Activated B cell treated with CpG ODN at 0.5 μM for 24 hours (primary cell): Measurements from ENCODE around the gene CDT1. TPM values are rescaled to one million over a fixed set of nuclear protein-coding genes. Genes with fewer than 3 reads are reported as not detected.

Source experiments
- ATAC-seq: fragments of 200-7000 bp; cut with Tn5 transposase; one replicate; pipeline ENCODE4 v1.10.0; 2021; ENCODE audit warnings: low read depth, mild to moderate bottlenecking, moderate library complexity
- CTCF ChIA-PET: fragments of 350-600 bp; sonication (Branson Sonifier 250); formaldehyde crosslinking; loops from one replicate; lab custom pipeline; 2021; ENCODE audit warnings: antibody characterized with exemption; lab: Charles Lee
- POLR2A ChIA-PET: fragments of 350-600 bp; sonication (Branson Sonifier 250); formaldehyde crosslinking; loops from one replicate; lab custom pipeline; 2021; ENCODE audit warnings: antibody characterized with exemption; lab: Charles Lee
- DNase-seq: peaks from one replicate; pipeline ENCODE4 v3.0.0; 2022
- H3K27ac Mint-ChIP-seq: one replicate; pipeline ENCODE4 v1.8.0; 2020; ENCODE audit warnings: mixed read lengths
- H3K27me3 Mint-ChIP-seq: one replicate; pipeline ENCODE4 v1.8.0; 2021; ENCODE audit warnings: mixed read lengths
- H3K36me3 Mint-ChIP-seq: one replicate; pipeline ENCODE4 v1.8.0; 2021; ENCODE audit warnings: low read depth, mixed read lengths
- H3K4me1 Mint-ChIP-seq: one replicate; pipeline ENCODE4 v1.8.0; 2021; ENCODE audit warnings: mixed read lengths
- H3K4me3 Mint-ChIP-seq: one replicate; pipeline ENCODE4 v1.8.0; 2020; ENCODE audit warnings: mild to moderate bottlenecking, mixed read lengths
- H3K9me3 Mint-ChIP-seq: one replicate; pipeline ENCODE4 v1.8.0; 2020; ENCODE audit warnings: mixed read lengths
- intact Hi-C: fragments of 100-400 bp; cut with micrococcal nuclease; formaldehyde crosslinking; loops from one replicate; pipeline ENCODE4 v1.15.1; 2024
- total RNA-seq: library from RNA; stranded (reverse); gene quantifications from 2 replicates; pipeline ENCODE4 v1.2.3, GENCODE V29; 2022
- TF ChIP-seq, protein P1 (sequence below): fragments of 200-600 bp; IDR thresholded peaks from one replicate; pipeline ENCODE4 v1.8.0; 2022; ENCODE audit warnings: antibody characterized with exemption, mild to moderate bottlenecking

Gene CDT1
- total RNA-seq, 1 donor from 2014 or later = 4.3 TPM

DNA sequence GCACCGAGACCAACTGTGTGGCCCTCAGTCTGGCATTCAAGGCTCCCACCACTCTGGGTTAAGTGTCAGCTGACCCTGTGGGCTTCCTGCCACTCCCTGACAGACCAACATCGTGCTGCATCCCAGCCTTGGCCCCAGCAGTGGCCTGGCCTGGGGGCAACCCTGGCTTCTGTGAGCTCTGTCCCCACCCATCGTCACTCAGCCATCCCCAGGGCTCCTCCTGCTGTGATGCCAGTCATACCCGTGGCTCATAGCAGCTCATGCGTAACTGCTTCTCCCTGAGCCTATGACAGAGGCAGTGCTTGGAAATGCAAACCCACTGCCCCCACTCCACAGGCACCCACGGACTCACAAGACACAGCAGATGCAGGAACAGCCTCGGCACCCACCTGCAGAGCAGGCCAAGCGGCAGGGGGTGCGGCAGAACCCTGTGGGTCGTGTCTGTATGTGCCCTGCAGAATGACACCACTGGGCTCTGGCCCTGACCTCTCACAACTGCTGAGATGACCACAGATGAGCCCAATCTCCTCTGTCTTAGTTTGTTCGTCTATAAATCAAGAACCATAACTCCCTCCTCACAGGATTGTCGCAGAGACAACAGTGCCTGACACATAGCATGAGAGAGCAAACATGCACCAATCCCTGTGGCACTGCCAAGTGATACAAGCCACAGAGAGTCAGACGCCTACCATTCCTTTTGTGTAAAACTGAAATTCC, 45.2 kb upstream of the CDT1 start:
- TF ChIP-seq, protein P1, sequence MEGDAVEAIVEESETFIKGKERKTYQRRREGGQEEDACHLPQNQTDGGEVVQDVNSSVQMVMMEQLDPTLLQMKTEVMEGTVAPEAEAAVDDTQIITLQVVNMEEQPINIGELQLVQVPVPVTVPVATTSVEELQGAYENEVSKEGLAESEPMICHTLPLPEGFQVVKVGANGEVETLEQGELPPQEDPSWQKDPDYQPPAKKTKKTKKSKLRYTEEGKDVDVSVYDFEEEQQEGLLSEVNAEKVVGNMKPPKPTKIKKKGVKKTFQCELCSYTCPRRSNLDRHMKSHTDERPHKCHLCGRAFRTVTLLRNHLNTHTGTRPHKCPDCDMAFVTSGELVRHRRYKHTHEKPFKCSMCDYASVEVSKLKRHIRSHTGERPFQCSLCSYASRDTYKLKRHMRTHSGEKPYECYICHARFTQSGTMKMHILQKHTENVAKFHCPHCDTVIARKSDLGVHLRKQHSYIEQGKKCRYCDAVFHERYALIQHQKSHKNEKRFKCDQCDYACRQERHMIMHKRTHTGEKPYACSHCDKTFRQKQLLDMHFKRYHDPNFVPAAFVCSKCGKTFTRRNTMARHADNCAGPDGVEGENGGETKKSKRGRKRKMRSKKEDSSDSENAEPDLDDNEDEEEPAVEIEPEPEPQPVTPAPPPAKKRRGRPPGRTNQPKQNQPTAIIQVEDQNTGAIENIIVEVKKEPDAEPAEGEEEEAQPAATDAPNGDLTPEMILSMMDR = no peak
- Mint-ChIP-seq H3K36me3 (peaks cover 7% of the 10 kb centered on the region), H3K4me1 (peaks cover 19% of the 10 kb centered on the region), H3K9me3 (no peaks in the 10 kb centered on the region), H3K27ac (peak overlapping the region; percentile 30), H3K4me3 (no peak overlapping the region), H3K27me3 (no peaks in the 10 kb centered on the region)
- CTCF ChIA-PET = interaction anchor here (0.8 to 2.2 kb wide), 2 partner anchors 21 to 24 kb away, joined by 3 to 11 read pairs; no protein-coding TSS in a partner anchor
- POLR2A ChIA-PET = interaction anchor here (0.6 kb wide), 1 partner anchor 11 kb away, joined by 3 read pairs; no protein-coding TSS in a partner anchor
- DNase-seq (no peak), ATAC-seq (peak; percentile 55)
- intact Hi-C loops = no loop called here

DNA sequence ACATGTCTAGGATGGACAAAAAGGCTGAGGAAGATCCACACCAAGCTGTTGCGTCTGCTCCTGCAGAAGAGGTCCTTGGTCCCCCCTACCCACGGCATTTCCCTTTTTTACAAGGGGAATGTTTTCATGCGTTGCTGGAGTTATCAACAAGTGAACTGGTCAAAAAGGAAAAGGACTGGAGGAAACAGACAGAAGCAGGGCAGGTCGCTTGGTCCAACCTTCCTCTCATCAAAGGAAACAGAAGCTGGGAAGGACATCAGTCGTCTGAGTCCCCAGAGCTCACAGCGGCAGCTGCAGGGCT, 44.7 kb upstream of the CDT1 start:
- Mint-ChIP-seq H3K27ac (no peak overlapping the region), H3K4me1 (peaks cover 16% of the 10 kb centered on the region), H3K4me3 (no peak overlapping the region), H3K27me3 (no peaks in the 10 kb centered on the region), H3K9me3 (no peaks in the 10 kb centered on the region), H3K36me3 (peaks cover 10% of the 10 kb centered on the region)
- ChIA-PET POLR2A (no interaction called here), CTCF (interaction anchor here (2.2 kb wide), 1 partner anchor 21 kb away, joined by 11 read pairs; no protein-coding TSS in a partner anchor)
- ATAC-seq (no peak), DNase-seq (no peak)
- TF ChIP-seq, protein P1 = no peak
- intact Hi-C loops = no loop called here

DNA sequence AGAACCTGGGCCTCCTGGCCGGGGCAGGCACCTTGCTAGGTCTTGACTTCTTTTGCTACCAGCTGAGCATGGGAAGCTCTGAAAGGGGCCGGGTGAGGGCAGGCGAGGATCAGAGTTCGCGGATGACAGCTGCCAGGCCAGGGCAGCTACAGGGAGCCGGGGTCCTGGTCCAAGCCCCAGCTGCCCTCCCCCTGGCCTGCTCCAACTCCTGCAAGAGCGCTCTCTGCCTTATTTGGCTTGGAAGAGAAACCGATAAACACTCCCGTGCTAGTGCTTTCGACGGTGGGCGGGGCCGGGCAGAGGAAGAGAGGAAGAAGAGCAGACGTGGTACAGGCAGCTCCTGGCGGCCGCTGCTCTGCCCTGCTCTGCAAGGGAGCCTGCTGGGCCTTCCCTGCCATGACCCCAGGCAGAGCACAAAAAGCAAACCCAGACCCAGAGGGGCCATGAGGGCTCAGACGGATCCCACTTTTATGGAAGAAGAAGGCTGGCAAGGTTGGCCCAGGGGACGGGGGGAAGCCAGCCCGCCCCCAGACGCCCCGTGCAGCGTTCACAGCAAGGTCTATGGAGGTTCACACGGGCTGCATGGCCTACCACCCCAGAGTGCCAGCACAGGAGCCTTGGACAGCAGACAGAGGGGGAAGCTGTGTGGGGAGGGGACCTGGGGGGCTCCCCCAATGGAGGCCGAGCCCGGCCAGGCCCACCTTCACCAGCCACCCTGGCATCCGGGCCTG, 44.2 kb upstream of the CDT1 start:
- no peaks in the 10 kb centered on the region for H3K9me3 Mint-ChIP-seq
- ATAC-seq = peak; percentile 36
- no peak for DNase-seq
- H3K4me1 Mint-ChIP-seq = peaks cover 16% of the 10 kb centered on the region
- ChIA-PET POLR2A (no interaction called here), CTCF (interaction anchor here (2.2 kb wide), 1 partner anchor 22 kb away, joined by 11 read pairs; no protein-coding TSS in a partner anchor)
- H3K4me3 Mint-ChIP-seq = no peak overlapping the region
- intact Hi-C loops = no loop called here
- no peaks in the 10 kb centered on the region for H3K27me3 Mint-ChIP-seq
- H3K27ac Mint-ChIP-seq = no peak overlapping the region
- H3K36me3 Mint-ChIP-seq = peaks cover 10% of the 10 kb centered on the region
- TF ChIP-seq, protein P1 = no peak

DNA sequence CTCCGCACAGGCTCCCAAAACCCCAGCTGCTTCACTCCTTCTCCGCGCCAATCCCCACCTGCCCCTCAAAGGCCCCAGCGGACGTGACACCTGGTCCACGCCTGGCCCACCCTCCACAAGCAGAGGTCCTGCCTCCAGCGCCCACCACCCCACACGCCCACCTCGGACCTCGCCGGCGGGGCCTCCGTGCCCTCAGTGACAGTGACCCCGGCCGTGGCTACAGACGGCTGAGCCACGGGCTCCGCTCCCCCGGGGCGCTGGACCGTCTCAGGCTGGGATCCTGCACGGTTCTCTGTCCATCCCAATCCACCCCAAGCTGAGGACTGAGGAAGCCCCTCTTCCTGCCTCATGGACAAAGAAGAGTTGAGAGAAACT, 43.6 kb upstream of the CDT1 start:
- peaks cover 10% of the 10 kb centered on the region for H3K36me3 Mint-ChIP-seq
- H3K27ac Mint-ChIP-seq = no peak overlapping the region
- CTCF ChIA-PET = interaction anchor here (2.2 kb wide), 1 partner anchor 23 kb away, joined by 11 read pairs; no protein-coding TSS in a partner anchor
- H3K4me1 Mint-ChIP-seq = peaks cover 16% of the 10 kb centered on the region
- no peaks in the 10 kb centered on the region for H3K9me3 Mint-ChIP-seq
- no peaks in the 10 kb centered on the region for H3K27me3 Mint-ChIP-seq
- intact Hi-C loops = no loop called here
- POLR2A ChIA-PET = interaction anchor here (0.6 kb wide), 1 partner anchor 10 kb away, joined by 3 read pairs; no protein-coding TSS in a partner anchor
- ATAC-seq (no peak), DNase-seq (no peak)
- TF ChIP-seq, protein P1 = no peak
- H3K4me3 Mint-ChIP-seq = no peak overlapping the region
